ENCODE data around the gene TNFRSF4. TPM values are rescaled to one million over a fixed set of nuclear protein-coding genes. Genes with fewer than 3 reads are reported as not detected.

Gene TNFRSF4
- total RNA-seq, 3 donors from 2014 or later (not counting 1 experiment from before 2014, with no cell fraction given), result 14.3 to 26.5 (median 15.7) TPM

GRCh38 chr1:1208713-1209433, 5.1 kb downstream of the TNFRSF4 start:
- H3K4me1 ChIP-seq (ENCODE audit: control insufficient read depth, insufficient read depth, low read length), result peaks cover 95% of the 10 kb centered on the region
- ATAC-seq, result peak; percentile 2 to 11 (median 9)
- WGBS (ENCODE audit: insufficient coverage), result 11% methylated on average over 38 of the region's 38 CpGs
- peak overlapping the region; percentile 85 for H3K27ac ChIP-seq (ENCODE audit: low read length)
- no peaks in the 10 kb centered on the region for H3K9me3 ChIP-seq (ENCODE audit: control insufficient read depth, insufficient read depth, low read length)
- Mint-ChIP-seq H3K27me3 (ENCODE audit: low read depth in 2 of 2) (no peaks in the 10 kb centered on the region), H3K36me3 (no peaks in the 10 kb centered on the region), H3K4me3 (peak overlapping the region; percentile 93), H3K9me3 (no peaks in the 10 kb centered on the region), H3K27ac (peak overlapping the region; percentile 93 to 98), H3K4me1 (peaks cover 15 to 44% of the 10 kb centered on the region in 2 donors)
- TF ChIP-seq, protein P1, sequence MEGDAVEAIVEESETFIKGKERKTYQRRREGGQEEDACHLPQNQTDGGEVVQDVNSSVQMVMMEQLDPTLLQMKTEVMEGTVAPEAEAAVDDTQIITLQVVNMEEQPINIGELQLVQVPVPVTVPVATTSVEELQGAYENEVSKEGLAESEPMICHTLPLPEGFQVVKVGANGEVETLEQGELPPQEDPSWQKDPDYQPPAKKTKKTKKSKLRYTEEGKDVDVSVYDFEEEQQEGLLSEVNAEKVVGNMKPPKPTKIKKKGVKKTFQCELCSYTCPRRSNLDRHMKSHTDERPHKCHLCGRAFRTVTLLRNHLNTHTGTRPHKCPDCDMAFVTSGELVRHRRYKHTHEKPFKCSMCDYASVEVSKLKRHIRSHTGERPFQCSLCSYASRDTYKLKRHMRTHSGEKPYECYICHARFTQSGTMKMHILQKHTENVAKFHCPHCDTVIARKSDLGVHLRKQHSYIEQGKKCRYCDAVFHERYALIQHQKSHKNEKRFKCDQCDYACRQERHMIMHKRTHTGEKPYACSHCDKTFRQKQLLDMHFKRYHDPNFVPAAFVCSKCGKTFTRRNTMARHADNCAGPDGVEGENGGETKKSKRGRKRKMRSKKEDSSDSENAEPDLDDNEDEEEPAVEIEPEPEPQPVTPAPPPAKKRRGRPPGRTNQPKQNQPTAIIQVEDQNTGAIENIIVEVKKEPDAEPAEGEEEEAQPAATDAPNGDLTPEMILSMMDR (IDR thresholded peaks at IDR 0.05), result no peak
- H3K4me3 ChIP-seq (ENCODE audit: low read length), result peak overlapping the region; percentile 23
- no peaks in the 10 kb centered on the region for H3K36me3 ChIP-seq (ENCODE audit: control insufficient read depth, insufficient read depth, low read length)
- intact Hi-C loops (cut with micrococcal nuclease), result loop anchor here (2.0 to 5.0 kb wide), 2 partner anchors 14 to 37 kb away; partner anchors contain the start of gene TTLL10
- peak; percentile 53 to 74 for DNase-seq
- no peaks in the 10 kb centered on the region for H3K27me3 ChIP-seq (ENCODE audit: control insufficient read depth, insufficient read depth, low read length)

DNA sequence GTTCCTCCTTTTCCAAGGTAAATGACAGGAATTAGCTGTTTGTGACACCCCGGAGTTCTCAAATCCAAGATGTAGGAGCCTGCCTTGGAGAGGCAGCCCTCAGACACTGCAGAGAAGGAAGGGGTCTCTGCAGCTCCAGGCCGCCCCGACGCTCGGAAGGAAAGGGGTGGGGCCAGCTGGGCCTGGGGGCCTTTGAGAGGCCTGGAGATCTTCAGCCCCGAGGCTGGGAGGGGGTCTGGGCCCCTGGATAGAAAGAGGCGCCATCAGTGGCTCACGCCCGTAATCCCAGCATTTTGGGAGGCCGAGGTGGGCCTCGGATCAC, 6.4 kb downstream of the TNFRSF4 start:
- H3K4me1 ChIP-seq (ENCODE audit: control insufficient read depth, insufficient read depth, low read length), result peaks cover 81% of the 10 kb centered on the region
- Mint-ChIP-seq H3K27me3 (ENCODE audit: low read depth in 2 of 2) (no peaks in the 10 kb centered on the region), H3K36me3 (no peaks in the 10 kb centered on the region), H3K27ac (peak overlapping the region; percentile 93 to 98), H3K4me1 (peaks cover 15 to 38% of the 10 kb centered on the region in 2 donors), H3K4me3 (peak overlapping the region; percentile 93), H3K9me3 (no peaks in the 10 kb centered on the region)
- no peak for ATAC-seq
- no peaks in the 10 kb centered on the region for H3K9me3 ChIP-seq (ENCODE audit: control insufficient read depth, insufficient read depth, low read length)
- H3K27ac ChIP-seq (ENCODE audit: low read length), result peak overlapping the region; percentile 46
- no peak overlapping the region for H3K4me3 ChIP-seq (ENCODE audit: low read length)
- DNase-seq, result no peak
- TF ChIP-seq, protein P1 (IDR thresholded peaks at IDR 0.05), result no peak
- intact Hi-C loops (cut with micrococcal nuclease), result loop anchor here (5.0 kb wide), 1 partner anchor 35 kb away; the partner anchor contains the start of gene TTLL10
- H3K36me3 ChIP-seq (ENCODE audit: control insufficient read depth, insufficient read depth, low read length), result no peaks in the 10 kb centered on the region
- no peaks in the 10 kb centered on the region for H3K27me3 ChIP-seq (ENCODE audit: control insufficient read depth, insufficient read depth, low read length)
- WGBS (ENCODE audit: insufficient coverage), result 51% methylated on average over 11 of the region's 11 CpGs

GRCh38 chr1:1206966-1207531, 6.9 kb downstream of the TNFRSF4 start:
- H3K4me1 ChIP-seq (ENCODE audit: control insufficient read depth, insufficient read depth, low read length), result peaks cover 77% of the 10 kb centered on the region
- H3K36me3 Mint-ChIP-seq, result no peaks in the 10 kb centered on the region
- no peaks in the 10 kb centered on the region for H3K9me3 ChIP-seq (ENCODE audit: control insufficient read depth, insufficient read depth, low read length)
- no peaks in the 10 kb centered on the region for H3K36me3 ChIP-seq (ENCODE audit: control insufficient read depth, insufficient read depth, low read length)
- peak overlapping the region; percentile 49 for H3K27ac ChIP-seq (ENCODE audit: low read length)
- intact Hi-C loops (cut with micrococcal nuclease), result loop anchor here (5.0 kb wide), 1 partner anchor 35 kb away; the partner anchor contains the start of gene TTLL10
- peak; percentile 32 to 41 for DNase-seq
- H3K9me3 Mint-ChIP-seq, result no peaks in the 10 kb centered on the region
- peak overlapping the region; percentile 80 for H3K4me3 Mint-ChIP-seq
- H3K27ac Mint-ChIP-seq, result peak overlapping the region; percentile 93 to 98
- H3K4me3 ChIP-seq (ENCODE audit: low read length), result peak overlapping the region; percentile 41
- no peaks in the 10 kb centered on the region for H3K27me3 ChIP-seq (ENCODE audit: control insufficient read depth, insufficient read depth, low read length)
- ATAC-seq, result no peak
- no peaks in the 10 kb centered on the region for H3K27me3 Mint-ChIP-seq (ENCODE audit: low read depth in 2 of 2)
- 44% methylated on average over 19 of the region's 19 CpGs for WGBS (ENCODE audit: insufficient coverage)
- TF ChIP-seq, protein P1 (IDR thresholded peaks at IDR 0.05), result no peak
- peaks cover 15 to 38% of the 10 kb centered on the region in 2 donors for H3K4me1 Mint-ChIP-seq
